Type B pancreatic cell (in vitro differentiated cells): ENCODE data around the gene GNA14. TPM values are rescaled to one million over a fixed set of nuclear protein-coding genes. Genes with fewer than 3 reads are reported as not detected.
"Not testable (repeated sequence)": the region's sequence is repeated elsewhere in the genome, so short reads cannot be mapped to it uniquely, and the experiment has no call there.

Experiments
- DNase-seq: peaks from one replicate; pipeline ENCODE4 v3.0.0; 2021; ENCODE audit warnings: mixed read lengths; ENCODE audit not compliant: unreplicated experiment; ENCODE audit errors: extremely low spot score
- H3K27ac Mint-ChIP-seq: 2 replicates; pipeline ENCODE4 v1.8.0; 2021; ENCODE audit warnings: mild to moderate bottlenecking, mixed read lengths
- H3K27me3 Mint-ChIP-seq: 2 replicates; pipeline ENCODE4 v1.8.0; 2021; ENCODE audit warnings: mixed read lengths
- H3K36me3 Mint-ChIP-seq: 2 replicates; pipeline ENCODE4 v1.8.0; 2021; ENCODE audit warnings: mixed read lengths
- H3K4me1 Mint-ChIP-seq: one replicate; pipeline ENCODE4 v1.8.0; 2021; ENCODE audit warnings: mixed read lengths; ENCODE audit not compliant: unreplicated experiment
- H3K4me3 Mint-ChIP-seq: 2 replicates; pipeline ENCODE4 v1.8.0; 2021; ENCODE audit warnings: mild to moderate bottlenecking, mixed read lengths
- H3K9me3 Mint-ChIP-seq: 2 replicates; pipeline ENCODE4 v1.8.0; 2021; ENCODE audit warnings: mixed read lengths
- long read RNA-seq: library from polyadenylated mRNA; unstranded; transcript quantifications from one replicate; pipeline ENCODE4 v2.0.0, GENCODE V29; 2020
- total RNA-seq: library from RNA; stranded (reverse); gene quantifications from 2 replicates; pipeline ENCODE4 v1.2.1, GENCODE V29; 2021; ENCODE audit warnings: low replicate concordance
- TF ChIP-seq, protein P1 (sequence below): fragments of 200-600 bp; sonication (generic); conservative IDR thresholded peaks from 2 replicates; pipeline ENCODE4 v1.5.0; 2021; ENCODE audit warnings: antibody characterized with exemption, mild to moderate bottlenecking

GNA14 gene
- total RNA-seq = 1.4 TPM in 1 of 2 replicates, not detected in the other
- long read RNA-seq, partial matches to known transcripts = 0 of 3 reads
- long read RNA-seq, other reads (novel, unspliced or antisense) = 0 of 3 reads

DNA sequence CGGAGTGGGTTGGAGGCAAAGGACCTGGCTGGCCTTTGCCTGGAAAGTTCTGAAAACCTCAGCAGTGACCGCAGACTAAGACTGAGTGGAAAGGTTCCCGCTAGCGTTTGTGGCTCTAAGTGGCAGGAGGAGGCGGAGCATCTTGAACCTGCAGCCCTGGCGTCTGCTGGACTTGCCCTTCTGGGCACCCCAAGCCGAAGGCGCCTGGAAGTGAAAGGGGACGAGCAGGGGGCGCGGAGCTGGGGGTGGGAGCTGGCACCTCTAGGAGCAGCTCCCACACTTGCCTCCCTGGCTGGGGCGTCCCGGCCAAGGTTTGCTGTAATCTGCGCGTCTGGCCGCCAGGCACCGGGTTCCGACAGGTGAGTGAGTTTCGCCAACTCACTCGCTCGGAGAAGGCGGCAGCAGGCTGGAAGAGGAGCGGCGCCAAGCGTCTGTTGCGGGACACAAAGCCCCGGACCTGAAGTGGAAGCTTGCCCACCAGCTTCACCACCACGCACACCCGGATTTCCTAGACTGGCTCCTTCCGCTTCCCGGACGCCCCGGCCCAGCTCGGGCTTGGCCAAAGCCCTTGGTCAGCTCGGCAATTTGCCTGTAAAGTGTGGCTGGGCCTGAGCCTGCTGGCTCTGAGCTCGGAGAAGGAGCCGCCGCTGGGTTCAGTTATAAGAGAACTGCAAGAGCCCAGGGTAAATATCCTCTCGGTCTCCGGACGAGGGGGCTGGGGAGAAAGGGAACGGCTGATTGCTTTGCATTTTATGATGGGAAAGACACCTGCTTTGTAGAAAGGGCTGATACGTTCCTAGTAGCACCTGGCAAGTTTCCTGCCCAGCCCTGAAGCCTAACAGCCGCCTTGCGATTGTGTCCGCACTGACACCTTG, at the start of gene GNA14:
GNA14 (minus strand) TSS at position 89 of the 875 bp plus-strand sequence. CDS start 529 bp downstream, outside the sequence.
- Mint-ChIP-seq H3K9me3 (no peaks in the 10 kb centered on the region), H3K4me3 (peak within 1 kb of the TSS; percentile 75)

DNA sequence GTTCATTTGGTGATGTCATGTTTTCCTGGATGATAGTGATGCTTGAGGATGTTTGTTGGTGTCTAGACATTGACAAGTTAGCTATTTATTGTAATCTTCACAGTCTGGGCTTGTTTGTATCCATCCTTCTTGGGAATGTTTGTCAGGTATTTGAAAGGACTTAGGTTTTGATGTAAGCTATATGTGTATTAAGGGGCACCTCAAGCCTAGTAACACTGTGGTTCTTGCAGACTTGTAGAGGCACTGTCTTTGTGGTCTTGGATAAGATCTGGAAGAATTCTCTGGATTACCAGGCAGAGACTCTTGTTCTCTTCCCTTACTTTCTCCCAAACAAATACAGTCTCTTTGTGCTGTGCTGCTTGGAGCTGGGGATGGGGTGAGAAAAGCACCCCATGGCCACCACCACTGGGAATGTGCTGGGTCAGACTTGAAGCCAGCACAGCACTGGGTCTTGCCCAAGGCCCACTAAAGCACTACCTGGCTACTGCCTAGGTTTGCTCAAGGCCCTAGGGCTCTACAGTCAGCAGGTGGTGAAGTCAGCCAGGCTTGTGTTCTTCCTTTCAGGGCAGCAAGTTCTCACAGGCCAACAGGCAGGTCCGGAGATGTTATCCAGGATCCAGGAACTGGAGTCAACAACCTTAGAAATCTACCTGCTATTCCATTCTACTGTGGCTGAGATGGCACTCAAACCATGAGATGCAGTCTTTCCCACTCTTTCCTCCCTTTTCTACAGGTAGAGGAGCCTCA, 49.3 kb upstream of the GNA14 start:
- no peak for DNase-seq
- no peaks in the 10 kb centered on the region for H3K27me3 Mint-ChIP-seq
- no peaks in the 10 kb centered on the region for H3K4me1 Mint-ChIP-seq
- H3K9me3 Mint-ChIP-seq = peaks cover 5% of the 10 kb centered on the region
- H3K27ac Mint-ChIP-seq = no peak overlapping the region
- H3K4me3 Mint-ChIP-seq = no peak overlapping the region
- TF ChIP-seq, protein P1, sequence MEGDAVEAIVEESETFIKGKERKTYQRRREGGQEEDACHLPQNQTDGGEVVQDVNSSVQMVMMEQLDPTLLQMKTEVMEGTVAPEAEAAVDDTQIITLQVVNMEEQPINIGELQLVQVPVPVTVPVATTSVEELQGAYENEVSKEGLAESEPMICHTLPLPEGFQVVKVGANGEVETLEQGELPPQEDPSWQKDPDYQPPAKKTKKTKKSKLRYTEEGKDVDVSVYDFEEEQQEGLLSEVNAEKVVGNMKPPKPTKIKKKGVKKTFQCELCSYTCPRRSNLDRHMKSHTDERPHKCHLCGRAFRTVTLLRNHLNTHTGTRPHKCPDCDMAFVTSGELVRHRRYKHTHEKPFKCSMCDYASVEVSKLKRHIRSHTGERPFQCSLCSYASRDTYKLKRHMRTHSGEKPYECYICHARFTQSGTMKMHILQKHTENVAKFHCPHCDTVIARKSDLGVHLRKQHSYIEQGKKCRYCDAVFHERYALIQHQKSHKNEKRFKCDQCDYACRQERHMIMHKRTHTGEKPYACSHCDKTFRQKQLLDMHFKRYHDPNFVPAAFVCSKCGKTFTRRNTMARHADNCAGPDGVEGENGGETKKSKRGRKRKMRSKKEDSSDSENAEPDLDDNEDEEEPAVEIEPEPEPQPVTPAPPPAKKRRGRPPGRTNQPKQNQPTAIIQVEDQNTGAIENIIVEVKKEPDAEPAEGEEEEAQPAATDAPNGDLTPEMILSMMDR = no peak
- H3K36me3 Mint-ChIP-seq = no peaks in the 10 kb centered on the region

More for the DNA sequence above, at the start of gene GNA14:
- peak within 1 kb of the TSS; percentile 57 for H3K27ac Mint-ChIP-seq
- H3K4me1 Mint-ChIP-seq = peaks cover 5% of the 10 kb centered on the region
- TF ChIP-seq, protein P1 = no peak
- H3K27me3 Mint-ChIP-seq = peaks cover 28% of the 10 kb centered on the region
- DNase-seq = no peak
- no peaks in the 10 kb centered on the region for H3K36me3 Mint-ChIP-seq

DNA sequence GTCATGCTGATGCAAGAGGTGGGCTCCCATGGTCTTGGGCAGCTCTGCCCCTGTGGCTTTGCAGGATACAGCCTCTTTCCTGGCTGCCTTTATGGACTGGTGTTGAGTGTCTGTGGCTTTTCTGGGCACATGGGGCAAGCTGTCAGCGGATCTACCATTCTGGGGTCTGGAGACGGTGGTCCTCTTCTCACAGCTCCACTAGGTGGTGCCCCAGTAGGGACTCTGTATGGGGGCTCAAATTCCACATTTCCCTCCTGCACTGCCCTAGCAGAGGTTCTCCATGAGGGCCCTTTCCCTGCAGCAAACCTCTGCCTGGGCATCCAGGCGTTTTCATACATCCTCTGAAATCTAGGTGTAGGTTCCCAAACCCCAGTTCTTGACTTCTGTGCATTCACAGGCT, 42.6 kb upstream of the GNA14 start:
- not testable (repeated sequence) for H3K9me3 Mint-ChIP-seq, H3K36me3 Mint-ChIP-seq, H3K27ac Mint-ChIP-seq, H3K4me1 Mint-ChIP-seq, H3K4me3 Mint-ChIP-seq, H3K27me3 Mint-ChIP-seq, DNase-seq

DNA sequence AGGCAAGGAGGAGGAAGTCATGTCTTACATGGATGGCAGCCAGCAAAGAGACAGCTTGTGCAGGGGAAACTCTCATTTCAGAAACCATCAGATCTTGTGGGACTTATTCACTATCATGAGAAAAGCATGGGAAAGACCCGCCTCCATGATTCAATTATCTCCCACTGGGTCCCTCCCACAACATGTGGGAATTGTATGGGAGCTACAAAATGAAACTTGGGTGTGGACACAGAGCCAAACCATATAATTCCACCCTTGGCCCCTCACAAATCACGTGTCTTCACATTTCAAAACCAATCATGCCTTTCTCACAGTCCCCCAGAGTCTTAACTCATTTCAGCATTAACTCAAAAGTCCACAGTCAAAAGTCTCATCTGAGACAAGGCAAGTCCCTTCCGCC, 42.0 kb upstream of the GNA14 start:
- not testable (repeated sequence) for H3K27me3 Mint-ChIP-seq, H3K4me3 Mint-ChIP-seq, H3K9me3 Mint-ChIP-seq, H3K36me3 Mint-ChIP-seq, H3K4me1 Mint-ChIP-seq, H3K27ac Mint-ChIP-seq, DNase-seq

DNA sequence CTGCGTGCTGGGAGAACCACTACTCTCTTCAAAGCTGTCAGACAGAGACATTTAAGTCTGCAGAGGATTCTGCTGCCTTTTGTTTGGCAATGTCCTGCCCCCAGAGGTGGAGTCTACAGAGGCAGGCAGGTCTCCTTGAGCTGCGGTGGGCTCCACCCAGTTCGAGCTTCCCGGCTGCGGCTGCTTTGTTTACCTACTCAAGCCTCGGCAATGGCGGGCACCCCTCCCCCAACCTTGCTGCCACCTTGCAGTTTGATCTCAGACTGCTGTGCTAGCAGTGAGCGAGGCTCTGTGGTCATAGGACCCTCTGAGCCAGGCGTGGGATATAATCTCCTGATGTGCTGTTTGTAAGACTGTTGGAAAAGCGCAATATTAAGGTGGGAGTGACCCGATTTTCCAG, 39.6 kb upstream of the GNA14 start:
- H3K9me3 Mint-ChIP-seq, H3K27me3 Mint-ChIP-seq, H3K27ac Mint-ChIP-seq, DNase-seq, H3K4me3 Mint-ChIP-seq, H3K4me1 Mint-ChIP-seq, H3K36me3 Mint-ChIP-seq: not testable (repeated sequence)

DNA sequence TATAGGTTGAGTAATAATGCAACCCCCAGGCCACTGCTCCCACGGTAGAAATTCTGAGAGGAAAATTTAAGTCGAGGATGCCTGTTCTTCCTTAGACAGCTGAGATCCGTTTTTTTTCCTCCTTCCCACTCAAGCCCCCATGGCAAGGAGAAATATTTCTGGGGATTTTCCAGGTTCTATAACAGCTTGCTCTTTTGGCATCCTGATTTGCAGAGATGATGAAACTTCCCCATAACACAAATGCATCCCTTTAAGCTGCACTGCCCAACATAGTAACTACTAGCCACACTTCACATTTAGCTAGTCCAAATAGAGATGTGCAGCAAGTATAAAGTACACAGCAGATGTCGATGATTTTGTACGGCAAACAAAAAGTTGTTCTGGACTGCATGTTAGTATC, 32.5 kb upstream of the GNA14 start:
- Mint-ChIP-seq H3K4me3 (no peak overlapping the region), H3K4me1 (peaks cover 8% of the 10 kb centered on the region), H3K27ac (no peak overlapping the region), H3K27me3 (no peaks in the 10 kb centered on the region), H3K9me3 (no peaks in the 10 kb centered on the region), H3K36me3 (no peaks in the 10 kb centered on the region)
- TF ChIP-seq, protein P1 = no peak
- DNase-seq = no peak
